Measurements from ENCODE around the gene CENPP.

CENPP gene

DNA sequence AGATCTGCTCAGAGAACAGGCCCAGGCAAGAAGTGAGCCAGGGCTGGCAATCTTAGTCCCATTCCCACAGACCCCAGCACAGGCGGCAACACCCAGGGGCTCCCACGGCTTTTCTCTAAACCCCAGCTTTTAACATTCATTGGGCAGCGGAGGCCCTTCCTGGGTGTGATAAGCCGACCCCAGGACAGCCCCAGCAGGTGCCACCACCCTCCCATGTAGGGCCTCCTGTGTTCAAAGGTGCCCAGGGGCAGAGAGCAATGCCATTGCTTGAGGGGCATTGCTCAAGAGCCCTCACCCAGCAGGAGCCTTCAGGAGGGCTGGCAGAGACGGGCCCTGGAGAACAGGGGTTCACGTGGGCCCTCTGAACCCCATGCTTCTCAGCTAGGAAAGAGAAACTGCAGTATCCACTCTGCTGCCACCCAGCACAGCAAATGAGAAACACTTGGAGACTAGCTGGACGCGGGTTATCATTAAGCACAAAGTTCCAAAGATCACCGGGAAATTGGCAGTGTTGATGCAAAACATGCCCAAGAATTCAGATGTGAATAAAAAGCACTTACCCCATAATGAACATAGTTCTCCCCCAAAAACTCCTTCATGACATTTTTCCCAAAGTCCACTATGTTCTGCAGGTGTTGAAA is 330.3 kb downstream of the CENPP start:
- Histone ChIP-seq H3K36me3 (ENCODE audit: insufficient read depth, insufficient read length, low read length) (peaks cover 64% of the 10 kb centered on the region), H3K27me3 (ENCODE audit: insufficient read depth, insufficient read length) (no peaks in the 10 kb centered on the region), H3K9ac (ENCODE audit: insufficient read length, low read depth) (no peak overlapping the region), H3K4me3 (ENCODE audit: insufficient read length, low read depth) (no peak overlapping the region), H3K9me3 (ENCODE audit: insufficient read depth, low read length) (no peaks in the 10 kb centered on the region), H3K4me1 (ENCODE audit: insufficient read depth, insufficient read length) (peaks cover 8% of the 10 kb centered on the region)
- TF ChIP-seq YY1 (IDR thresholded peaks at IDR 0.05; ENCODE audit: insufficient read depth, insufficient read length) (no peak), SUZ12 (IDR thresholded peaks at IDR 0.05; ENCODE audit: extremely low read depth, insufficient read depth, insufficient read length) (no peak), ZNF274 (IDR thresholded peaks at IDR 0.05; ENCODE audit: low read depth, low read length) (no peak)
- no peak for DNase-seq (ENCODE audit: low read depth, low spot score)

DNA sequence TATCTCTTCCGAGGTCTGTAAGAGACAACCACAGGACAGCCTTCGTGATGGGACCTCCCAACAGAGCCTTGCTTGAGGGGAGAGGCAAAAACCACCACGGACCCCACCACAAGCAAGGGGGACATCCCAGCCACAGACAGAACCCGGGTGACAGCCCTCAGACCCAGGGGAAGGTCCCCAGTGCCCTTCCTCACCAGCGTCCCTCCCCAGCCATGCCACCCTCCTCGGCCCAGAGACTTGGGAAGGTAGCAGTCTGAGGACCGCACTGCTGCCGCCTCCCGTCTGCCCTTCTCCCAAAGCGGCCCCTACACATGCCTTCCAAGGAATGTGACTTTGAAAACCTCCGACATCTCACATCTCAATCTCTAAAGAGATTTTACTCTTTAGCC is 330.8 kb downstream of the CENPP start:
- H3K4me3 ChIP-seq (ENCODE audit: insufficient read length, low read depth) = no peak overlapping the region
- no peaks in the 10 kb centered on the region for H3K9me3 ChIP-seq (ENCODE audit: insufficient read depth, low read length)
- H3K4me1 ChIP-seq (ENCODE audit: insufficient read depth, insufficient read length) = peaks cover 9% of the 10 kb centered on the region
- no peaks in the 10 kb centered on the region for H3K27me3 ChIP-seq (ENCODE audit: insufficient read depth, insufficient read length)
- TF ChIP-seq ZNF274 (IDR thresholded peaks at IDR 0.05; ENCODE audit: low read depth, low read length) (no peak), SUZ12 (IDR thresholded peaks at IDR 0.05; ENCODE audit: extremely low read depth, insufficient read depth, insufficient read length) (no peak), YY1 (IDR thresholded peaks at IDR 0.05; ENCODE audit: insufficient read depth, insufficient read length) (no peak)
- DNase-seq (ENCODE audit: low read depth, low spot score) = no peak
- H3K36me3 ChIP-seq (ENCODE audit: insufficient read depth, insufficient read length, low read length) = peaks cover 59% of the 10 kb centered on the region
- no peak overlapping the region for H3K9ac ChIP-seq (ENCODE audit: insufficient read length, low read depth)

DNA sequence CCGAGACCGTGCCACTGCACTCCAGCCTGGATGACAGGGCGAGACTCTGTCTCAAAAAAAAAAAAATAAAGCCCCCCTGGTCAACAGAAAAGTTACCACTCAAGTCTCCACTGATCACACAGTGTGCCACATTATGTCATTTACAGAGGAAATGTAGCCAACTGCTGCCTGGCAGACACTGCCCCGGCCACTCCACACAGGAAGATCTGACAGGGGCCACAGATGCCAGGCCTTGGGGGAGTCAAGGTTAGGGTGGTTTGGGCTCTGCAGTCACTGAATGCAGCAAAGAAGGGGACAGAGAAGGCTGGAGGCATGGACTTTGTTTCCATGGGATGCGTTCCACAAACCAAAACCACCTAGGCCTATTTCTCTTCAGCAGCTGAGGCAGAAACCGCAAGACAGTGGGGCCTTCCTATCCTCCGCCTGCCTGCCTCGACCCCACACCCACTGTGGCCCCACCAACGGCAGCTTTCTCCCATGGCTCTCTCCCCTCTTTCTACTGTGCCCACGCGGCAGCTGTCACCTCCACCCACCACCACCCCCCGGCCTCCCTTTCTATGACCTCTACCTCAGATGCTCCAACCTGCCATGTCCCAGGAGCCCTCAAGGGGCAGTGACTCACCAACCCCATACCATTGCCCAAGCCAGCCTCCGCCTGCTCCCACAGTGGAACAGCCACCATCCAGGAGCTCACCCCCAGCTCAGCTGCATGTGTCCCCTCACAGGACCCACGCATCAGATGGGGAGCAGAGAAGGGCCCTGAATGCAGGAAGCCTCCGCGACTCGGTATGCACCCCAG is 331.7 kb downstream of the CENPP start:
- Histone ChIP-seq H3K9ac (ENCODE audit: insufficient read length, low read depth) (no peak overlapping the region), H3K9me3 (ENCODE audit: insufficient read depth, low read length) (no peaks in the 10 kb centered on the region), H3K4me3 (ENCODE audit: insufficient read length, low read depth) (no peak overlapping the region), H3K36me3 (ENCODE audit: insufficient read depth, insufficient read length, low read length) (peaks cover 55% of the 10 kb centered on the region), H3K4me1 (ENCODE audit: insufficient read depth, insufficient read length) (peaks cover 11% of the 10 kb centered on the region), H3K27me3 (ENCODE audit: insufficient read depth, insufficient read length) (no peaks in the 10 kb centered on the region)
- no peak for TF ChIP-seq ZNF274 (IDR thresholded peaks at IDR 0.05; ENCODE audit: low read depth, low read length)
- TF ChIP-seq SUZ12 (IDR thresholded peaks at IDR 0.05; ENCODE audit: extremely low read depth, insufficient read depth, insufficient read length) = no peak
- no peak for TF ChIP-seq YY1 (IDR thresholded peaks at IDR 0.05; ENCODE audit: insufficient read depth, insufficient read length)
- no peak for DNase-seq (ENCODE audit: low read depth, low spot score)

DNA sequence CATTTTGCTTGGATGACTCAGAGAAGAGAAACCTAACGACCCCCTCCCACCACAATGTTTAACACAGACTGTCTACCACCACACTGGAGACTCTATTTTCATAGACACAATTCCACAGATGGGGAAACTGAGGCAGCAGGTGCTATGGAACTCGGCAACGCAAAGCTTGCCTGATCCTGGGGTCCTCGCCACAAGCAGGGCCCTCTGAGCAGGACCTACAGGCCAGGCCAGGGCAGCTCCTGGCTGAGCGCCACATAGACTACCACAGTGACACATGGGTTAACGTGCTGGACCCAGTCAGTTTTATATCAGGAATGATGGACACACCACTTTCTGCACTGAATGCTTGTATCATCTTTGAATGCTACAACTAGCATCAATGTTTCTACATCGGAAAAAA is 332.4 kb downstream of the CENPP start:
- Histone ChIP-seq H3K9me3 (ENCODE audit: insufficient read depth, low read length) (no peaks in the 10 kb centered on the region), H3K27me3 (ENCODE audit: insufficient read depth, insufficient read length) (no peaks in the 10 kb centered on the region), H3K9ac (ENCODE audit: insufficient read length, low read depth) (no peak overlapping the region), H3K4me1 (ENCODE audit: insufficient read depth, insufficient read length) (peaks cover 11% of the 10 kb centered on the region), H3K4me3 (ENCODE audit: insufficient read length, low read depth) (no peak overlapping the region), H3K36me3 (ENCODE audit: insufficient read depth, insufficient read length, low read length) (peaks cover 54% of the 10 kb centered on the region)
- TF ChIP-seq SUZ12 (IDR thresholded peaks at IDR 0.05; ENCODE audit: extremely low read depth, insufficient read depth, insufficient read length) = no peak
- no peak for TF ChIP-seq ZNF274 (IDR thresholded peaks at IDR 0.05; ENCODE audit: low read depth, low read length)
- no peak for TF ChIP-seq YY1 (IDR thresholded peaks at IDR 0.05; ENCODE audit: insufficient read depth, insufficient read length)
- DNase-seq (ENCODE audit: low read depth, low spot score) = no peak

DNA sequence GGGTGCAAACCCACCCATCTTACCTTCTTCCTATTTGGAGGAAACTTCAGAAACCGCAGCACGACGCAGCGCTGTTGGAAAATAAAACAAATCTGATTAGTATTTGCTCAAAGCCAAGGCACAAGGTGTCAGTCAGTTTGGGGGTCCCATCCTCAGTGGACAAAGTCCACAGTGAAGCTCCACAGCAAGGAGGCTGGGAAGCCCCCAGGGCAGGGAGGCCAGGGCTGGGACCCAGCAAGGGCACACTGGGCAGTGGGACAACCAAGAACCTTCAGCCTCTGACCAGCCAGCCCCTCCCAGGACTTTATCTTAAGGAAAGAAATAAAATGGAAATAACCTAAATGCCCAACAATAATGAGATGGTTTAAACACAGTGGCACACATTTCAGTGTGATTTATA is 332.9 kb downstream of the CENPP start:
- no peaks in the 10 kb centered on the region for H3K27me3 ChIP-seq (ENCODE audit: insufficient read depth, insufficient read length)
- H3K4me3 ChIP-seq (ENCODE audit: insufficient read length, low read depth) = no peak overlapping the region
- no peaks in the 10 kb centered on the region for H3K9me3 ChIP-seq (ENCODE audit: insufficient read depth, low read length)
- H3K4me1 ChIP-seq (ENCODE audit: insufficient read depth, insufficient read length) = peaks cover 11% of the 10 kb centered on the region
- peaks cover 52% of the 10 kb centered on the region for H3K36me3 ChIP-seq (ENCODE audit: insufficient read depth, insufficient read length, low read length)
- no peak overlapping the region for H3K9ac ChIP-seq (ENCODE audit: insufficient read length, low read depth)
- TF ChIP-seq YY1 (IDR thresholded peaks at IDR 0.05; ENCODE audit: insufficient read depth, insufficient read length) (no peak), ZNF274 (IDR thresholded peaks at IDR 0.05; ENCODE audit: low read depth, low read length) (no peak), SUZ12 (IDR thresholded peaks at IDR 0.05; ENCODE audit: extremely low read depth, insufficient read depth, insufficient read length) (no peak)
- DNase-seq (ENCODE audit: low read depth, low spot score) = no peak

DNA sequence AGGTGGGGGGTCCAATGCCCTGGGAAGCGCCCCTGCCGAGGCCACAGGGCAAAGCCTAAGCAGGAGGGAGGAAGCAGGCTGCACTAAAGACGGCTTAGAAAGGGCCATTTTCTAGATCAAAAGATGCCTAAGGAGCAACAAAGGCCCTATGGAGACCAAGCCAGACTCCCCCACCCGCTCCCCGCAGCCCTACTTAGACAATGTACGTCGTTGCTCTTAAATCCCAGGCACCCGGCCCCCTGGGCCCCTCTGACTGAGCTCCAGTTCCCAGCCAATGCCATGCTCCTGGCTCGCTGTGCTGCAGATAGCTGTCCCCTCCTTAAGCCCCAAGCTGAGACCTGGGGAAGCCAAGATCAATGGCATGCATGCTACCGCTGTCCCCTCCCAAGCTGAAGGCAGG is 333.8 kb downstream of the CENPP start:
- peaks cover 53% of the 10 kb centered on the region for H3K36me3 ChIP-seq (ENCODE audit: insufficient read depth, insufficient read length, low read length)
- no peak overlapping the region for H3K9ac ChIP-seq (ENCODE audit: insufficient read length, low read depth)
- H3K4me3 ChIP-seq (ENCODE audit: insufficient read length, low read depth) = no peak overlapping the region
- H3K27me3 ChIP-seq (ENCODE audit: insufficient read depth, insufficient read length) = no peaks in the 10 kb centered on the region
- peaks cover 13% of the 10 kb centered on the region for H3K4me1 ChIP-seq (ENCODE audit: insufficient read depth, insufficient read length)
- TF ChIP-seq ZNF274 (IDR thresholded peaks at IDR 0.05; ENCODE audit: low read depth, low read length) (no peak), YY1 (IDR thresholded peaks at IDR 0.05; ENCODE audit: insufficient read depth, insufficient read length) (no peak), SUZ12 (IDR thresholded peaks at IDR 0.05; ENCODE audit: extremely low read depth, insufficient read depth, insufficient read length) (no peak)
- no peak for DNase-seq (ENCODE audit: low read depth, low spot score)
- H3K9me3 ChIP-seq (ENCODE audit: insufficient read depth, low read length) = no peaks in the 10 kb centered on the region

DNA sequence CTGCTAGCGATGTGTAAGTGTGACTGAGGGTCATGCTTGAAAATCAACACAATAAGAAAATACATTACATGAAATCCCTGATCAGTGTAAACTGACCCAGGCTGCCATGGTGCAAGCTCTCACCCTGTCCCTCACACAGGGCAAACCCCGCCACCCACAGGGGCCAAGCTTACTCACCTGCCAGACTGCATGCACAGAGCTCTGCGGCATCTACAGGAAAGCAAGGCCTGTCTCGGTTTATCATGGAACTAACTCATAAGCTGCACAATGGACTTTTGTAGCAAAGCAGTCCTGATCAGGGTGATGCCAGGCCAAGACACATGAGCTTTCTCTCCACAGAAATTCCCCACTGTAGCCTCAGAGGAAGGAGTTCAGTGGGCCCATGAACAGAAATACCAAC is 334.5 kb downstream of the CENPP start:
- Histone ChIP-seq H3K27me3 (ENCODE audit: insufficient read depth, insufficient read length) (no peaks in the 10 kb centered on the region), H3K4me1 (ENCODE audit: insufficient read depth, insufficient read length) (peaks cover 13% of the 10 kb centered on the region), H3K9me3 (ENCODE audit: insufficient read depth, low read length) (no peaks in the 10 kb centered on the region), H3K9ac (ENCODE audit: insufficient read length, low read depth) (no peak overlapping the region), H3K36me3 (ENCODE audit: insufficient read depth, insufficient read length, low read length) (peaks cover 52% of the 10 kb centered on the region), H3K4me3 (ENCODE audit: insufficient read length, low read depth) (no peak overlapping the region)
- no peak for DNase-seq (ENCODE audit: low read depth, low spot score)
- no peak for TF ChIP-seq SUZ12 (IDR thresholded peaks at IDR 0.05; ENCODE audit: extremely low read depth, insufficient read depth, insufficient read length)
- no peak for TF ChIP-seq YY1 (IDR thresholded peaks at IDR 0.05; ENCODE audit: insufficient read depth, insufficient read length)
- TF ChIP-seq ZNF274 (IDR thresholded peaks at IDR 0.05; ENCODE audit: low read depth, low read length) = no peak
